K562 (cell line): ENCODE measurements around the gene MRPL58. TPM values are rescaled to one million over a fixed set of nuclear protein-coding genes. Genes with fewer than 3 reads are reported as not detected.
A peak's percentile ranks its signal among the peaks of the same experiment; 100 is the strongest.
"Not testable (repeated sequence)": the region's sequence is repeated elsewhere in the genome, so short reads cannot be mapped to it uniquely, and the experiment has no call there.

Experiments
- ATAC-seq: fragments of 200-7000 bp; cut with Tn5 transposase; 3 replicates; pipeline ENCODE4 v1.9.1; 2020; ENCODE audit warnings: moderate library complexity
- BruUV-seq: library from RNA; stranded (reverse); fragments of 400-500 nt; replicated peaks from 2 replicates; lab custom pipeline; 2021; lab: Mats Ljungman, UMichigan
- CTCF ChIA-PET: fragments of 300-600 bp; formaldehyde crosslinking; extraction: SDS; loops from one replicate; lab custom pipeline; 2021; ENCODE audit warnings: low intra/inter-chr PET ratio; lab: Yijun Ruan, JAX
- POLR2A ChIA-PET: fragments of 300-600, 350-650 bp; sonication (Branson Sonifier 250); formaldehyde crosslinking; extraction: SDS; loops from one replicate; lab custom pipeline; 2021; ENCODE audit warnings: antibody characterized with exemption, inconsistent platforms; lab: Yijun Ruan, JAX
- DNase-seq, 4 experiments: peaks; one replicate each; pipeline versions ENCODE4 v3.0.0 to v3.0.0-alpha.2; 2011 to 2018; ENCODE audit warnings: low spot score in 3 of 4, mixed read lengths in 3 of 4; ENCODE audit errors: extremely low read depth in 1 of 4
- FAIRE-seq: peaks from 2 replicates; lab custom pipeline; 2011; peaks lifted over from hg19 to GRCh38; lab: Jason Lieb, UNC
- H2AFZ ChIP-seq: 2 replicates; pipeline ENCODE4 v1.6.0; 2011; ENCODE audit warnings: low read depth, low read length, control low read depth, inconsistent platforms
- H3K27ac ChIP-seq: fragments of 200-600 bp; 3 replicates; pipeline ENCODE4 v1.8.0; 2011; ENCODE audit warnings: low read depth, mild to moderate bottlenecking, control low read depth, inconsistent platforms, low read length, moderate library complexity, mixed read lengths; ENCODE audit errors: extremely low read depth
- H3K27me3 ChIP-seq, 2 experiments: fragments of 300-600 bp in 1 of 2; 2 replicates in 1 of 2; 3 replicates in 1 of 2; pipeline versions ENCODE4 v1.6.0 to v1.8.0; 2011; ENCODE audit warnings: inconsistent platforms in 2 of 2, low read length in 2 of 2, mild to moderate bottlenecking in 1 of 2, mixed read lengths in 1 of 2, moderate library complexity in 1 of 2; ENCODE audit not compliant: control insufficient read depth in 2 of 2, insufficient read depth in 2 of 2
- H3K36me3 ChIP-seq: fragments of 300-600 bp; 3 replicates; pipeline ENCODE4 v1.8.0; 2011; ENCODE audit warnings: mild to moderate bottlenecking, low read length, inconsistent platforms; ENCODE audit not compliant: control insufficient read depth, insufficient read depth
- H3K4me1 ChIP-seq, 2 experiments: fragments of 200-600 bp in 1 of 2; replicated peaks in 1 of 2; 2 replicates in 1 of 2; 3 replicates in 1 of 2; pipeline versions ENCODE4 v1.5.1 to v1.8.0; 2011; ENCODE audit warnings: inconsistent platforms in 2 of 2, low read length in 2 of 2, mild to moderate bottlenecking in 1 of 2, mixed read lengths in 1 of 2, moderate library complexity in 1 of 2; ENCODE audit not compliant: control insufficient read depth in 2 of 2, insufficient read depth in 2 of 2
- H3K4me2 ChIP-seq: 2 replicates; pipeline ENCODE4 v1.6.1; 2011; ENCODE audit warnings: low read length, control low read depth, inconsistent platforms, mixed read lengths; ENCODE audit not compliant: insufficient read depth
- H3K4me3 ChIP-seq: fragments of 200-600 bp; sonication (generic), shearing (Covaris generic); 2 replicates; pipeline ENCODE4 v1.5.1; 2016; ENCODE audit warnings: control low read depth, inconsistent platforms
- H3K79me2 ChIP-seq: fragments of 200-600 bp; 3 replicates; pipeline ENCODE4 v1.8.0; 2011; ENCODE audit warnings: low read length, inconsistent platforms; ENCODE audit not compliant: control insufficient read depth, insufficient read depth
- H3K9ac ChIP-seq, 2 experiments: 2 replicates each; pipeline versions ENCODE4 v1.6.0 to v1.6.1; 2011; ENCODE audit warnings: low read depth in 2 of 2, low read length in 2 of 2, control low read depth in 1 of 2, inconsistent platforms in 1 of 2, mild to moderate bottlenecking in 1 of 2, mixed read lengths in 1 of 2; ENCODE audit not compliant: insufficient read depth in 1 of 2
- H3K9me1 ChIP-seq: one replicate; pipeline ENCODE4 v1.6.0; 2011; ENCODE audit warnings: inconsistent platforms, mild to moderate bottlenecking, low read length, moderate library complexity; ENCODE audit not compliant: control insufficient read depth, insufficient read depth
- H3K9me3 ChIP-seq: replicated peaks from 2 replicates; pipeline ENCODE4 v1.5.1; 2011; ENCODE audit warnings: low read depth, low read length, inconsistent platforms; ENCODE audit not compliant: control insufficient read depth, insufficient read depth
- H4K20me1 ChIP-seq: replicated peaks from 2 replicates; pipeline ENCODE4 v1.6.1; 2011; ENCODE audit warnings: low read length, inconsistent platforms, mixed read lengths; ENCODE audit not compliant: control insufficient read depth, insufficient read depth
- KDM1A ChIP-seq, 2 experiments: fragments of 450-650 bp; IDR thresholded peaks; 2 replicates each; pipeline ENCODE4 v1.6.1; 2016; ENCODE audit warnings: mild to moderate bottlenecking in 2 of 2
- WGBS: fragments of 100-300 bp; shearing (Covaris generic); methylation state at CpG from one replicate; pipeline ENCODE4 v1.1.6; 2016; ENCODE audit warnings: low coverage, mixed read lengths; ENCODE audit not compliant: insufficient coverage; ENCODE audit errors: missing lambda C conversion rate; 5-methylcytosine and 5-hydroxymethylcytosine counted together
- in situ Hi-C: fragments of 300-500 bp; cut with MboI; formaldehyde crosslinking; loops from 4 replicates; pipeline ENCODE4 v1.15.0; 2018; ENCODE audit warnings: inconsistent platforms, mixed read lengths
- intact Hi-C: fragments of 100-400 bp; cut with micrococcal nuclease; formaldehyde crosslinking; loops from 2 replicates; pipeline ENCODE4 v1.14.2; 2022
- polyA plus RNA-seq, 8 experiments: library from polyadenylated mRNA; depleted of rRNA in 4 of 8; stranded (reverse) in 5 of 8; unstranded in 3 of 8; fragments of >200 nt; fragmentation: Nextera tagmentation in 2 of 8; fragmentation: Illumina TruSeq in 1 of 8; extraction: Ambion mirVana in 2 of 8; extraction: Trizol in 1 of 8; gene quantifications; 2 replicates each; pipeline versions ENCODE4 v1.2.1 to v1.2.3, GENCODE V29; 2011 to 2014; ENCODE audit warnings: inconsistent platforms in 1 of 8, missing spikeins in 1 of 8
- total RNA-seq, 7 experiments: library from RNA; depleted of rRNA in 6 of 7; stranded (reverse); fragments of >200 nt in 6 of 7; fragmentation: Illumina TruSeq in 2 of 7; extraction: Trizol in 2 of 7; gene quantifications; 2 replicates each; pipeline versions ENCODE4 v1.2.1 to v1.2.3, GENCODE V29; 2011 to 2021; ENCODE audit warnings: low replicate concordance in 1 of 7

MRPL58 gene
- total and polyA plus RNA-seq, 9 of the 15 experiments (the other 6 are each of a cell fraction or from before 2014, with no cell fraction given): 30.8 to 107 (median 72.4) TPM

- FAIRE-seq, DNase-seq, H4K20me1 ChIP-seq, H3K4me3 ChIP-seq, H3K4me2 ChIP-seq, H3K27ac ChIP-seq, in situ Hi-C loops, BruUV-seq, CTCF ChIA-PET, H3K4me1 ChIP-seq, H3K9ac ChIP-seq, ATAC-seq, H2AFZ ChIP-seq, H3K27me3 ChIP-seq, H3K9me1 ChIP-seq, H3K79me2 ChIP-seq, intact Hi-C loops: not testable (repeated sequence)
- peaks cover 13% of the 10 kb centered on the region for H3K9me3 ChIP-seq
- WGBS: 88% methylated on average over 8 of the region's 9 CpGs
- peaks cover 24% of the 10 kb centered on the region; the same call in 1 of the 3 replicates for H3K36me3 ChIP-seq
- POLR2A ChIA-PET: interaction anchor here (0.6 to 3.4 kb wide), 5 partner anchors 10 to 130 kb away, joined by 3 to 22 read pairs (median 4); partner anchors contain the start of gene MRPL58
Measured at GRCh38 chr17:75025398-75025734, 12.9 kb downstream of the MRPL58 start.

- Histone ChIP-seq H3K9me3 (peaks cover 15% of the 10 kb centered on the region), H3K36me3 (peaks cover 12% of the 10 kb centered on the region; the same call in 1 of the 3 replicates)
- H3K27me3 ChIP-seq, DNase-seq, H3K79me2 ChIP-seq, H3K27ac ChIP-seq, H4K20me1 ChIP-seq, ATAC-seq, H3K9me1 ChIP-seq, CTCF ChIA-PET, FAIRE-seq, H3K4me2 ChIP-seq, BruUV-seq, H3K9ac ChIP-seq, POLR2A ChIA-PET, H3K4me3 ChIP-seq, intact Hi-C loops, H2AFZ ChIP-seq, H3K4me1 ChIP-seq, in situ Hi-C loops: not testable (repeated sequence)
- 21% methylated on average over 2 of the region's 2 CpGs for WGBS
- TF ChIP-seq KDM1A (IDR thresholded peaks at IDR 0.05): 0 out of 4 replicates have a peak, but pooled peaks of 1 of the 2 experiments have one; percentile 14
Measured at GRCh38 chr17:75026650-75027049, 14.2 kb downstream of the MRPL58 start.
